Measurements from ENCODE around the gene CERT1.
A peak's percentile ranks its signal among the peaks of the same experiment; 100 is the strongest.

Gene CERT1

DNA sequence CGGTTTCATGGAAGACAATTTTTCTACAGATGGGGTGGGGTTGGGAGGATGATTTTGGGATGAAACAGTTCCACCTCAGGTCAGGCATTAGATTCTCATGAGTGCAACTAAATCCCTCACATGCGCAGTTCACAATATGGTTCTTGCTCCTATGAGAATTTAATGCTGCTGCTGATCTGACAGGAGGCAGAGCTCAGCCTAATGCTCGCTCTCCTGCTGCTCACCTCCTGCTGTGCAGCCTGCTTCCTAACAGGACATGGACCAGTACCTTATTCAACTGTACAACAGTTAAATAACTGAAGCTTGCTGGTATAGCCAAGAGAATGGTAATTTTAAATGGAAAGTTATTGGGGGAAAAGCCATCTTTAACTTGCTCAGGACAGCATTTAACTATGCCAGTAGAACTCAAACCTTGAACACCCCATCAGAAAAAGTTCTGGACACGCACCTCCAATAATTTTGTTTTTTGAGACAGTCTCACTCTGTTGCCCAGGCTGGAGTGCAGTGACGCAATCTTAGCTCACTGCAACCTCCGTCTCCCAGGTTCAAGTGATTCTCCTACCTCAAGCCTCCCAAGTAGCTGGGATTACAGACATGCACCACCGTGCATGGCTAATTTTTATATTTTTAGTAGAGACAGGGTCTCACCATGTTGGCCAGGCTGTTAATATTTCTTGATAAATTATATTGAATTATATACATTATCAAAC is 146.7 kb downstream of the CERT1 start:
- 0 out of 2 replicates have a peak overlapping the region, but pooled peaks have one; percentile 73 for H3K27ac ChIP-seq
- TF ChIP-seq, protein P1, sequence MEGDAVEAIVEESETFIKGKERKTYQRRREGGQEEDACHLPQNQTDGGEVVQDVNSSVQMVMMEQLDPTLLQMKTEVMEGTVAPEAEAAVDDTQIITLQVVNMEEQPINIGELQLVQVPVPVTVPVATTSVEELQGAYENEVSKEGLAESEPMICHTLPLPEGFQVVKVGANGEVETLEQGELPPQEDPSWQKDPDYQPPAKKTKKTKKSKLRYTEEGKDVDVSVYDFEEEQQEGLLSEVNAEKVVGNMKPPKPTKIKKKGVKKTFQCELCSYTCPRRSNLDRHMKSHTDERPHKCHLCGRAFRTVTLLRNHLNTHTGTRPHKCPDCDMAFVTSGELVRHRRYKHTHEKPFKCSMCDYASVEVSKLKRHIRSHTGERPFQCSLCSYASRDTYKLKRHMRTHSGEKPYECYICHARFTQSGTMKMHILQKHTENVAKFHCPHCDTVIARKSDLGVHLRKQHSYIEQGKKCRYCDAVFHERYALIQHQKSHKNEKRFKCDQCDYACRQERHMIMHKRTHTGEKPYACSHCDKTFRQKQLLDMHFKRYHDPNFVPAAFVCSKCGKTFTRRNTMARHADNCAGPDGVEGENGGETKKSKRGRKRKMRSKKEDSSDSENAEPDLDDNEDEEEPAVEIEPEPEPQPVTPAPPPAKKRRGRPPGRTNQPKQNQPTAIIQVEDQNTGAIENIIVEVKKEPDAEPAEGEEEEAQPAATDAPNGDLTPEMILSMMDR (conservative IDR thresholded peaks at IDR 0.05): no peak

- TF ChIP-seq, protein P1 (conservative IDR thresholded peaks at IDR 0.05): no peak
- H3K27ac ChIP-seq: peak overlapping the region; percentile 73; the same call in 1 of the 2 replicates
Observed at GRCh38 chr5:75363726-75364495, 147.5 kb downstream of the CERT1 start.

DNA sequence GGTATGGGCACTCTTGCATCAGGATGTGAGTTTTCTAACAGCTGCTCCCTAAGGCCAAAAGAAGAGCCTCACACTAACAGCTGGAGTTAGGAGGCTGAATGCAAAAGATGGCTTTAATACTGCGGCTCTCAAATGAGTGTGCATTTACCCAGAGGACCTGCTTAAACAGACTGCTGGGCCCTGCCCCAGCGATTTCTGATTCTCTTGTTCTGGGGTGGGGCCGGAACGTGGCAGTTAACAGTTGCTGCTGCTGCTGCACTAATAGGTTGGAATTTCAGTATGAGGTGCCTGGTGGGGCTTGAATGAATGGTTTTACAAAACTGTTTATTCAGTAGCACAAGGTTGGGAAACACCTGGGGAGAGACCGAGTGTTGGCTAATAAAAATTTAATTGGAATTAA is 148.3 kb downstream of the CERT1 start:
- H3K27ac ChIP-seq: peak overlapping the region; percentile 73
- TF ChIP-seq, protein P1 (conservative IDR thresholded peaks at IDR 0.05): no peak

DNA sequence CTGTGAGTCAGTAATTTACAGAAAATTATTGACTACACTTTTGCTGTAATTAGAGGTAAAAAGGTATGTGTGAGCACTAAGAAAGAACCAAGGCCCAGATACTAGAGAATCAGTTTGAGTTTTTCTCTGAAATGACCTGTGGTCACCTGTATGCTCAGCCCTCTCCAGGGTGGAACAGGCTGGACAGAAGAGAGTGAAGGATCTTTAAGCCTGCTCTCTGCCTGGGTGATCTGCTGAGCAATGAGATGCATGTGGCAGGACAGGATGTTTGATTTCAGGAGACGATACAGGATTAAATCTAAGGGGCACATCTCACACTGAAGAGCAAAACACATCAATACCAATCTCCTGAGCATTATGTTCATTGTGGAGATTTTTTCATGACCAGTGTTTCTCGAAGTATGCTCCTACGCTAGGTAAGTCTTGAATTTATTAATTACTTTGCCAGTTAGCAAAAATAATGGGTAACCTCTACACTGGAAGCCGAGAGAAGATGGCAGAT is 148.9 kb downstream of the CERT1 start:
- TF ChIP-seq, protein P1 (conservative IDR thresholded peaks at IDR 0.05): no peak
- H3K27ac ChIP-seq: peak overlapping the region; percentile 73

GRCh38 chr5:75361310-75361709 is 150.1 kb downstream of the CERT1 start:
- TF ChIP-seq, protein P1 (conservative IDR thresholded peaks at IDR 0.05): no peak
- peak overlapping the region; percentile 73 for H3K27ac ChIP-seq

- TF ChIP-seq, protein P1 (conservative IDR thresholded peaks at IDR 0.05): no peak
- no peak overlapping the region for H3K27ac ChIP-seq
Observed at GRCh38 chr5:75358117-75358516, 153.3 kb downstream of the CERT1 start.

- no peak overlapping the region for H3K27ac ChIP-seq
Observed at GRCh38 chr5:75356719-75357118, 154.7 kb downstream of the CERT1 start.

More at GRCh38 chr5:75356719-75357118, 154.7 kb downstream of the CERT1 start:
- TF ChIP-seq, protein P1 (conservative IDR thresholded peaks at IDR 0.05): no peak

Measured in VCaP (cell line).